Hematopoietic multipotent progenitor cell treated with erythropoietin and hydrocortisone succinate and interleukin-3 and kit ligand, for 8 days (in vitro differentiated cells): ENCODE measurements around the gene SFT2D1.
A peak's percentile ranks its signal among the peaks of the same experiment; 100 is the strongest.
"Not testable (repeated sequence)": the region's sequence is repeated elsewhere in the genome, so short reads cannot be mapped to it uniquely, and the experiment has no call there.

Experiments
- DNase-seq: peaks from one replicate; pipeline ENCODE4 v3.0.0-alpha.2; 2015

Gene SFT2D1

GRCh38 chr6:166342349-166343149, at the start of gene SFT2D1:
Gene SFT2D1 (minus strand): TSS chr6:166342545. CDS start chr6:166342481, 64 bp downstream.
- DNase-seq = peak; percentile 82

- peak; percentile 5 for DNase-seq
Measured at GRCh38 chr6:166389119-166389518, 46.8 kb upstream of the SFT2D1 start.

GRCh38 chr6:166388290-166389004, 46.1 kb upstream of the SFT2D1 start:
- DNase-seq = no peak

GRCh38 chr6:166387642-166388289, 45.4 kb upstream of the SFT2D1 start:
- no peak for DNase-seq

GRCh38 chr6:166387098-166387497, 44.8 kb upstream of the SFT2D1 start:
- not testable (repeated sequence) for DNase-seq

GRCh38 chr6:166386111-166386510, 43.8 kb upstream of the SFT2D1 start:
- DNase-seq = no peak

- DNase-seq = not testable (repeated sequence)
Measured at GRCh38 chr6:166383802-166384363, 41.5 kb upstream of the SFT2D1 start.

GRCh38 chr6:166382933-166383801, 40.8 kb upstream of the SFT2D1 start, which contains the start of gene MPC1:
Gene MPC1 (minus strand): TSS chr6:166382940. CDS start chr6:166382876, 64 bp downstream.
- peak; percentile 94 for DNase-seq

GRCh38 chr6:166382500-166382932, 40.2 kb upstream of the SFT2D1 start:
- no peak for DNase-seq

- peak; percentile 69 for DNase-seq
Measured at GRCh38 chr6:166381733-166382499, 39.6 kb upstream of the SFT2D1 start.

GRCh38 chr6:166381381-166381732, 39.0 kb upstream of the SFT2D1 start:
- DNase-seq = no peak

GRCh38 chr6:166379800-166380199, 37.5 kb upstream of the SFT2D1 start:
- no peak for DNase-seq

GRCh38 chr6:166379103-166379586, 36.8 kb upstream of the SFT2D1 start:
- no peak for DNase-seq

- DNase-seq = no peak
Measured at GRCh38 chr6:166377721-166378120, 35.4 kb upstream of the SFT2D1 start.

- no peak for DNase-seq
Measured at GRCh38 chr6:166375013-166375412, 32.7 kb upstream of the SFT2D1 start.

- DNase-seq = no peak
Measured at GRCh38 chr6:166370489-166370888, 28.1 kb upstream of the SFT2D1 start.

GRCh38 chr6:166369782-166370181, 27.4 kb upstream of the SFT2D1 start:
- DNase-seq = no peak

GRCh38 chr6:166366921-166367320, 24.6 kb upstream of the SFT2D1 start:
- DNase-seq = no peak

- DNase-seq = no peak
Measured at GRCh38 chr6:166365806-166366205, 23.5 kb upstream of the SFT2D1 start.

GRCh38 chr6:166365221-166365620, 22.9 kb upstream of the SFT2D1 start:
- DNase-seq = no peak

- DNase-seq = no peak
Measured at GRCh38 chr6:166364456-166364855, 22.1 kb upstream of the SFT2D1 start.
